ENCODE data around the gene ZCCHC7.
"Not testable (repeated sequence)": the region's sequence is repeated elsewhere in the genome, so short reads cannot be mapped to it uniquely, and the experiment has no call there.

The ZCCHC7 gene

DNA sequence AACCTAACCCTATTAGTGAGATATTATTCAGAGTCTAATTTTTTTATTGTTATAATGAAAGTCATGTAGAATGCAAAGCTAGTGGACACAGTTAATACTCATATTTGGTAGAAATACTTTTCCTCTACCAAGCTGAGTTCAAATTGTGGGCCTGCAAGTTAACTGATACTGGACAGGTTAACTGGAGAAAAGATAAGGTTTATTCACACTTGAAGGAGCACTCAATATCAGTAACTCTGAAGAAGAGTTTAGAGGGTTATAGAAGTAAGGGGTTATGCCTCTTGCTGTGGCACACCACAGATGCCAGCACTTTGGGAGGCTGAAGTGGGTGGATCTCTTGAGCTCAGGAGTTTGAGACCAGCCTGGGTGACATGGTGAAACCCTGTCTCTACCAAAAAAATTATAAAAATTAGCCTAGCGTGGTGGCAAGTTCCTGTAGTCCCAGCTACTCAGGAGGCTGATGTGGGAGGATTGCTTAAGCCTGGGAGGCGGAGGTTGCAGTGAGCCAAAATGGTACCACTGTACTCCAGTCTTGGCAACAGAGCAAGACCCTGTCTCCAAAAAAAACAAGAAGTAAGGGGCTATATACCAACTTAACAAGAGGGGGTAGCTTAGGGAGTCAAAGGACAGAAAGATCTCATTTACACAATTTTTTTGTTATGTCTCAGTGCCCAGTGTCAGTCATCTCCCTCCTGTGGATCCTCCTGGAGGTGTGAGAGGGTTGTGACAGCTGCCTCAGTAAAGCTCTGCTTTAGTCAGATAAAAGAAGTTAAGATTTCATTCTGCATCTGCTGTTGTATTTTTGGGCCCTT is 180.9 kb downstream of the ZCCHC7 start:
- DNase-seq: no peak

DNA sequence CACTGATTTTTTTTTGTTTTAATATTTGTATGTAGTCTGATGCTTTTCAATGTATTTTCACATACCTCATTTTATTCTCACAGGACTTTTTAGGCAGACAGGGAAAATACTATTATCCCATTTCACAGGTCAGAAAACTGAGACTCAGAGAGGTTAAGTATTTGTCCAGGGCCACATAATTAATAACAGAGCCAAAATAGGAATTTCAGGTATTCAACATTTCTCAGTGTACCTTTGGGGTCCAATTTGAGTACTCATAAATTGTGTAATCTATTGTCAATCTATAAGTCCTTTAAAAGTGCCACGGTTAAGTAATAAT is 181.4 kb downstream of the ZCCHC7 start:
- DNase-seq: no peak

DNA sequence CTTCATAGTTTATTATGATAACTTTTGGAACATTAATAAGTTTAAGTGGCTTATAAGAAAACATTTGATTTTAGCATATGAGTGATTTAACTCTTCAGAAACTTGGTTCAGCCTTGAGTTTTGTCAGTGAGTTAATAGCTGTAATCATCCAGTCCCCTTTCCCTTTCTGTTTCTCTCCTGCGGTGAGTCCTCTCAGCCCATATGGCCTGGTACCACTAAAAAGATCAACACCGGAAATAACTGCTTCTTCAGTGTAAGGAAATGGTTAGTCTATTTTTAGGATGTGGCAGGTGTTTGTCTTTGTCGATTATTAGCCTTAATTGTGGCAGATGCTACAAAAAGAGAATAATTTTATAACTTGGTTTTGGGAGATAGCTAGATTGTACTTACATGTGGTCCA is 181.9 kb downstream of the ZCCHC7 start:
- DNase-seq: no peak

DNA sequence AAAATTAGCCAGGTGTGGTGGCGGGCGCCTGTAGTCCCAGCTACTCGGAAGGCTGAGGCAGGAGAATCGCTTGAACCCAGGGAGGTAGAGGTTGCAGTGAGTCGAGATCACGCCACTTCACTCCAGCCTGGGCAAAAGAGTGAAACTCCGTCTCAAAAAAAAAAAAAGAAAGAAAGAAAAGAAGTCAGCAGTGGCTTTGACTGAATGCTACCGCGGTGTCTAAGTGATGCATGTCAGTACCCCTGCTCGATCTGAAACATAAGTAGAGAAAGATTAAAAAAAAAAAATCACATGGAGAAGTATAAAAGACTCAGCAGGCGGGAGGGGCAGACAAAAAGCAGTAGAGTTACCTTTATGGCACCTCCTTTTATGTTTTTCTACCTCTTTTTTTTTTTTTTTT is 182.9 kb downstream of the ZCCHC7 start:
- DNase-seq: not testable (repeated sequence)

DNA sequence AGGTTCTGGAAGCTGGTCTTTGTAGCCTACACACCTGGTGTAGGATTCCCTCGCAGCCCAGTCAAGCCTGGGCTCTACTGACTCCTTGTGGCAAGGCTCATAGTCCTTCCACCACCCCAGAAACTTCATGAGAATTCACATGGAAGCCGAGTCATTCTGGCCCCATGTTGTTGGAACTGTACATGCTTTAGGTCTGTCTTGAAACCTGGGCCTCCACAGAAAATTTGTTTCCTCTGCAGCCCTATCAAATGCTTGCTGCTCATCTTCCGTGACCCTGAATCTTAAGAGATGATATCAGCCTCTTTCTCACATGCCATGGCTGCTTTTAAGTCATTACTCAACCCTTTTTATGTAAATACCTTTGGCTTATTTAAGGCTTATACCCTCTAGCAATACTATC is 188.8 kb downstream of the ZCCHC7 start:
- DNase-seq: no peak

DNA sequence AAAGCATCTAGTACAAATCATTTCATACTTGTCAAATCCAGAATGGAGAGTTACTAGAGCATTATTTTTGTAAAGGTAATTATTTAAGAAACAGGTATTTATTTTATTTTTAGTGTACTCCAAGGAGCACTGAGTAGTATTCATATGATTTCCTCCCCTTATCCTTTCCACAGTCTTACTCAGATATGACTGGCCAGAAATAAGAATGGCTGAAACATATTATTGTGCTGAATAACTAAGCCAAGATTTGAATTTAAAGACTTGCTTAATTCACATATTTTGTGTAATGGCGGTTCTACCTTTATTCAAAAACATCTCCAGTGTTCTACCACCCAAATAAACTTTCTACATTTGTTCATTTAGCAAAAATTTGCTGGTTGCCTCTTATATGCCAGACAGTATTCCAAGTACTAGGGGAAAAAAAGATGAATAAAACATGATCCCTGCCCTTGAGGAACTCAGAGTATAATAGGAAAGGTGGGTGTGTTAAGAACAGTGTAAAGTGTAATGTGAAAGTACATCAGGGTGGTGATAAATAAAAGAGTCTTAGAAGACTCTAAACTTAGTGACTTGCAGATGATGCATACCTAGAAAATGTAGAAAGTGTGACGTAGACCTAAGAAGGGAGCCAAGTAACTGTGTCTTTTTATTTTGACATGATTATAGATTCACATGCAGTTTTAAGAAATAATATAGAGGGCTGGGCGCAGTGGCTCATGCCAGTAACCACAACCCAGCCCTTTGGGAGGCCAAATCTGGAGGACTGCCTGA is 191.7 kb downstream of the ZCCHC7 start:
- no peak for DNase-seq

DNA sequence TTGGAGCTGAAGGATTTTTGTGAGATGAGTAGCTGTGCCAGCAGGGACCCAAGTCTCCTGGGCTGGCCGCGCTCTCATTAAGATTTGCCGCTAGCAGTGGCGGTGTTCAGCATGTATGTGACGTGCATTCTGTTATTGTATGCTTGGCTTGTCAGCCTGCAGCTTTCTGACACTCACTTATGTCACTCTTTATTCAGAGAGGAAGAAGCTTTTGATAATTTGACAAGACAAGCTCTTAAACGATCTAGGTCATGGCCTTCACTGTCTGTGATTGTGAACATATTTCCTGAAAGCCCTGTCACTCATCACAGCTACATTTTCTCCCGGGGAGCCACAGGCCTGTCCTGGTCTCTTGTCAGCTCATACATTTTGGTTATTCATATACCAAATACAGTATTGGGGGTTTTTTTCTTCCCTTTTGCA is 203.9 kb downstream of the ZCCHC7 start:
- no peak for DNase-seq

DNA sequence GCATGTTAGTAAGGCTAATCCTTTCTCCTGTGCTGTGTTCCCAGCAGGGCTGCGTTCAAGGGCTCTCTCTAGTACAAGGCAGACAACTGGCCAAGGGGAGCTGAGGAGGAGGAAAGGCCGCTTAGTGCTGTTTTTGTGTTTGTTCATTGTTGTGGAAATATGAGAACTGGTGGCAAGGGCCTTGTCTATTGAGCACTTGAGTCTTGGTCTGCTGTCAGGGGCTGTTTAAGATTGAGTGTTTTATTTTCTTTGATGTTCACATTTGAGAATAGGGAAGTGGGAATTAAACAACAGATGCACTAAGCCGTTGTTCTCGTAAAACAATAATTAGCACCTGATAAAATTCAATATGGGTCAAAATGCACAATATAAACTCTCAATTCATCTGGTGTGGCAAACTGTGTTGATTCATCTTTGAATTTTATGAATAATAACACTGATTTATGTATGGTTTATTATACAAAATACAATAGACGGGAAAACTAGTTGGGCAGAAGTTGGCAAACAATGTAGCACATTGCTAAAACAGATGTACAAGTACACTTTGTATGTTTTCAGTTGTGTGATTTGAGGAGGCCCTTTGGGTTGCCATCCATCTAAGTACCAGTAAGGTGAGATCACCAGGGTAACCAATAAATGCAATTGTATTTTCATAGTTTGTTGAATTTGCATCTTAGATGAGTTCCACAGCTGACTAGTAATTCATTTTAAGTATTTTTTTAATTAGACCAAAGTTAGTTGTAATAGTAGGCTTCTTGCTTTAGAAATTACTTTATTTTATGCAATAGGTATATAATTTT is 204.5 kb downstream of the ZCCHC7 start:
- DNase-seq: no peak

DNA sequence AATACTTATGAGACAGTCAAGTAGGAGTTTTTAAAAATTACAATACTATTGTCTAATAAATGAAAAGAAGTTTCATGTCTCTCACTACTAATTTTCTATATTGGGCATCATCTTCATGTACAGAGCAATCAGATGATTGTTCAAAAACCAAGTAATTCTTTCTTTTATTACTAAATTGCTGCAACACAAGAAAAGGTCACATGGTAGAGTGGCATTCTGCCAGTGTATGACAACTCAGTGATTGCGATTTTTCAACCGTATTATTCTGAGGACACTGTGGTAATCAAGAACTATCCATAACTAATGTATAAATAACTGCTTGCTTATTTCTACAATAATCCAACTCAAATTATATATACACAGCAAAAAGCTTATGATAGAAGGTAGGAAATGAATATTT is 205.4 kb downstream of the ZCCHC7 start:
- no peak for DNase-seq

DNA sequence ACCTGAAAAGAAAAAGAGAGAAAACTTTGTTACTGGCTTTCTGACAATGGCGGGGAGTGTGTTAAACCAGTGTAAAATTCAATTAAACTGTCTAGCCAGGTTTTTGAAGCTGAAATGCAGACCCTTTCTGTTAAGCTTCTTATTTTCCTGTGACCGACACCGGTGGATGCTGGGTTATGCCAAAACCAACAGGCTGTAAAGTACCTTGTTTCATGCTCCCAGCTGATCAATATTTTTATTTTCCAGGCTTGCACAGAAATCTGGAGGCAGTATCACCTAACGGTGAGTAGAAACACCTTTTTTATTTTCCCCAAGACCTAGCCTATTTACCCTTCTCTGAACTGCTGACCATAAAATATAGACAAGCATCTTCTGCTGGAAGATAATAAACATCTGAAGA is 207.2 kb downstream of the ZCCHC7 start:
- DNase-seq: no peak

DNA sequence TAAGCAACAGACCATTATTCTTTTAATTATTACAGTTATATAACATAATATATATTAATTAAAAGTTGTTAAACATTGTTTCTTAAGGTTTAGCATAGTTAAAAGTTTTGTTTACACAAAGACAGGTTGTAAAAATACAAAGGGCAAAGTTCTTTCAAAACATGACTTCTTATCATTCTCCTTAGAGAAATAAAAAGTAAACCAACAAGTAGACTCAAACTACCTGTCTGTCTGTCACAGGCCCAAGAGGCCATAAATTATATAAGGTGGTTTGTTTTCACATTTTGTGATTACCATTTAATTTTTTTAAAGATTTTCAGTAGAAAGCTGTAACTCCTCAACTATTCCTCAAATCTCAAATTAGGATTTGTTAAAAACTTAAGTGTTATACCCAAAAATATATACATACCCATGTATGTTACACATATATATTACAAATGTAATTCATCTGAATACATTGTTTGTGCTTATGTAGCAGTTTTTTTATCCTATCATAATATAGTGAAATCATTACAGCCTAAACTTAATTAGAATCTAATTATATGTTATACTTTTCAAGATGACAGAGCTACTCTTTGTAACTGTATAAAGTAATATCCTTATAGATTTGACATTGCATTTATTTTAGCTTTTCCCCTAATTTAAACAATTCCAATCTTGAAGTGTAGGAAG is 208.3 kb downstream of the ZCCHC7 start:
- DNase-seq: no peak

DNA sequence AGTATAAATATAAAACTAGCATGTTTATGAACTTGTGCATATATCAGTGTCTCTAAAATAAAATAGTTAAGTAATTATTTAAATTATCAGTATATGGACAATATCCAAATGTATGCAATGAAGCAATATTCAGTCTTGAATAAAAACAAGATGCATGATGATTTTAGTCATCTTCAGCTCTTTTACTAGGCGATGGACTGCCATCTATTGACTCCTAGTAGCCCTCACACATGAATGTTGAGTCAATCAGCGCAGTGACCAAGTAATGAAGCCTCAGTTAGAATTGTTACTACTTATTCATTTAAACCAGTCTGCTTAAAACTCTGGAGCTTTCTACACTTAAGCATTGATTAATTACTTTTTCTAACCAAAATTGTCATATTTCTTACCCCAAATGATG is 209.2 kb downstream of the ZCCHC7 start:
- DNase-seq: no peak

DNA sequence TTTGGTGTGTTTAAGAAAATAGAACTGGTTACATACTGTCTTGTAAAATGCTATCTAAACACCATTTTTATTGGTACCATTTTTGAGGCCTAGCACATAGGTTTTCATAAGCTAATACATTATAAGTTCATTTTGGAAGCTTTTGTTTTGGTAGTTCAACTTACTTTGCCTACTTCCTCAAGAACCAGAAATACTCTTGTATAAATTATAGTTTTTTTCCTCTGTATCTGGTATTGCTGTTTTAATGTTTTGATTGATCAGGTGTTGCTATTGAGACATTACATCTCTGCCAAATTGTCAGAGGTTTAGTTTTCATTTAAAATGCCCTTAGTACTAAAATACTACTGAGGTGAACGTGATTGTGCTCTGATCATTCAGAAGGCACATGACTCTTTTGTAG is 211.5 kb downstream of the ZCCHC7 start:
- no peak for DNase-seq

DNA sequence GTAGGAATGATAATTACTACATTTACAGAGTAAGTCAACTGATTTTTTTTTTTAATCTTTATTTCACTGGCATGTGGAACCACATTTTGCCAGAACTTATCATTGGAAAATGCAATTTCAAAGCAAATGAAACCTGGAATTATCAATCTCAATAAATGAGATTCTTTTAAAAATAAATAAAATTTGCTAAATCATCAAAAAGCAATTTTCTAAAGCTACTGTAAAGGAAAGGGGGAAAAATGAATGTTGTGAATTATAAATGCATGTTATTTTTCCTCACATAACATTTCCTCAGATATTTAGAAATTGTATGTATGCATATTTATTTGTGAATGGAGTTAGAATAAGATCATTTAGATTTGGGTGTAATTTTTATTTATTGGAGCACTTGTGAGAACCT is 212.2 kb downstream of the ZCCHC7 start:
- DNase-seq: no peak

DNA sequence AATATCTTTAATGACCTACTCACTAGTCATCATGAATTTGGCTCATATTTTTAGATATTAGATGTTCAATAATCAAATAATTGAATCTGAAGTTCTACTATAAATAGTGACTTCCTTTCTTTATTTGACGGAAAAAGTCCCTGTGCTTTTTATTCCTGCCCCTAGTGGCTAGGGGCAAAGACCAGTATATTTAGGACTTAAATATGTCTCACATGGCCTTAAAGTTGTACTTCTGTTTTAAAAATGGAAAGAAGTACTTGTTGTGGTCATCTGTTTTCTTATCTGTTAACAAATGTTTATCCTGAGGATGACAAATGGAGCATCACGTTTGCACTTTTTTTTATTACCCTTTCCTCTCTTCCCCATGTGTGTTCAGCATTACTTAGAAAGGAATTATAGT is 212.9 kb downstream of the ZCCHC7 start:
- DNase-seq: no peak

DNA sequence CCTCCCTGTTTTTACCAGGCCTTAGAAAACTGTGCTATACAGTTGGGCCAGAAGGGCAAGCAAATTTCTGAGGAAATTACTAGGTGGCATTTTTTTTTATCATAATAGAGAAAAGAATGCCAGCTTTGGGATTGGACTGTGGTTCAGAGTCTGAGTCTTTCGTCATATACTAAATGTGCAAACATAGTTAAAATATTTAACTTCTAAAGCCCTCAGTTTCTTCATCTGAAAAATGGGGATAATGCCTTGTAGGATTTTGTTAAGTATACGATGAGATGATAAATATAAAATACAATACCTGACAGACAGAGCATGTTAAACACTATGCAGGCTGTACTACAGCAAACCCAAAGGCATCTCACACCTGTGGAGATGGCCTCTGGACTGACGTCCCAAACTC is 214.9 kb downstream of the ZCCHC7 start:
- no peak for DNase-seq

DNA sequence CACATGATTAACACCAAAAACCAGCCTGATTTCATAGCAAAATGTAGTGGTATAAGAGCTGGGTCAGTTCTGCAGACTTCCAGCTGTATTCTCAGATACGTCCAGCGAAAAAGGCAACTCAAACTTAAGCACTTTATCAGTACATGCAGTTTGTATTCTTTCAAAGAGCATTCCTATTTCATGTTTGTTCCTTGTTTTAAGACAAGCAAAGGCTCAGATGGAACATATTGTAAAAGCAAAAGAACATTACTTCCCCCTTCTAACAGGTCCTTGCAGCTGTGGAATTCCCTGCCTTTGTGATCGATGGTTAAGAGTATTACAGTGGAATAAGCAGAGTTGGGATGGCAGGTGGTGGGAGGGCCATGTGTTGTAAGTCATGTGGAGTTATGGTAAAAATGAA is 215.8 kb downstream of the ZCCHC7 start:
- no peak for DNase-seq

DNA sequence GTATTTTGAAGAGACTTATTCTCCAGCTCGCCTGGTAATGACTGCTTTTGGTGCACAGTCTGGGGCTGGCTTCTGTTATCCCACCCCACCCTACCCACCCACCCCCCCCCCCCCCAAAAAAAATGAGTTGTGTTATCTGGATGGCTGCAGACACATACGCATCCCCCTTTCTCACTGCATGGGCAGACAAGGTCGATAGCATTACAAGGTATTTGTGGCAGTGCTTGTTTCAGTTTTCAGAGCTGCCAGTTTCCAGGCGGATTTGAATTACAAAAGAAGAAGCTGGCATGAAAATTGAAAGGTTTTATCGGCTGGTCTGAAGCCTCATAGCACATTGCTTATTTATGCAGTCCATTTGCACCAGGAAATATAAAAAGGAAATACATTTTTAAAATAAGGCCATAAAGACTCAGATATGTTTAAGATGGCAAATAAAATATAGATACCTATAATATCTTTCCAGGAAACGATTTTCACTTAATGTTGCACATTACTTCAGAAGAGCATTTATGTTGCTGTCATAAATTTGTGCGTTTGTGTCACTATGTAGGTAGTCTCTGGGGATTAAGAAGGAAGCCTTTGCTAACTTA is 217.0 kb downstream of the ZCCHC7 start:
- no peak for DNase-seq

DNA sequence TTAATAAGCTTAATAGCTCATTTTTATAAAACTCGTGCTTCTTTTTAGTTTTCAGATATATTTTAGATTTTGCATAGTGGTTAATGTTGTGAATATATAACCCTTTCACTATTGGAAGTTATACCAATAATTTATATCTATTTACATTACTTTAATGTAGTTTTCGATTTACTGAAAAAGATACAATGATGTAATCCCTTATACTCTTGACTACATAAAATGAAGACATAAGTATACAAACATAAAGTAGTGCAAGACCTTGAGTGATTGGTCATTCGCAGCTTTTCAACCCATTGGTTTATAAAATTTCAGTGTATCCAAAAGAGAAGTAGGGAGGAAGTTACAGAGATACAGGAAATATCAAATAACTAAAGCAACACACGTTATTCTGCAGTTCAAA is 217.8 kb downstream of the ZCCHC7 start:
- no peak for DNase-seq

DNA sequence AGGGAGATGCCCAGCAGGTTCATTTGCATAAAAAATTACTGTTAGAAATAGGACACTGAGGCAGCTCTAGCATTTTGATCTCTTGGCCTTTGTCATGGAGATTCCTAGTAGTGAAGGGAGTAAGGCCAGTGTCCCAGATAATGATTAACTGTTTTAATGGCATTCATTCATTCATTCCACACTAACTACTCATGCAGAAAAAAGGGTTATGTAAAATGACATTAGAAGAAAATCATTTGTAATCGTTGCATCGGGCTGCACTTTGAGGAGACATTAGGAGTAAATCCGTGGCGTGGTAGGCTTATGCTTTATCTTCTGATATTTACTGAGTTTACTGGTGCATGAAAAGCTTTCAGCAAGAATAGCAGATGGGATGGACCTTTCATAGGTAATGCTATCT is 219.5 kb downstream of the ZCCHC7 start:
- no peak for DNase-seq

DNA sequence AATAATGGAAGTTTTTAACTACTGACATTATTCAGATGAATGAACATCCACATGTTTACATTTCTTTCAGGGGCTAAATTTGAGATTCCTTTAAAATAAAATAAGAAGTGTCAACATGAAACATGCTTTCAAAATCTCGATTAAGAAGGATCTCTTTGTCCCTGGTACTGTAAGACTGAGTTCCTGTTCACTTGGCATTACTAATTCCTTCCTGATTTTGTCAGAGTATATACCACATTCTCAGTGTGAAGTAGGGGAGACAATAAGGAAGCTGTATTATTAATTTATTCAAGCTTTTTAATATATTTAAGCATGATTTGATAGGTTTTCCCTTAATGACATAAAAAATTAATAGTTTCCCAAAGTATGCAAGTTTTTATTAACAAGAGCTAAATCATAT is 220.6 kb downstream of the ZCCHC7 start:
- no peak for DNase-seq

DNA sequence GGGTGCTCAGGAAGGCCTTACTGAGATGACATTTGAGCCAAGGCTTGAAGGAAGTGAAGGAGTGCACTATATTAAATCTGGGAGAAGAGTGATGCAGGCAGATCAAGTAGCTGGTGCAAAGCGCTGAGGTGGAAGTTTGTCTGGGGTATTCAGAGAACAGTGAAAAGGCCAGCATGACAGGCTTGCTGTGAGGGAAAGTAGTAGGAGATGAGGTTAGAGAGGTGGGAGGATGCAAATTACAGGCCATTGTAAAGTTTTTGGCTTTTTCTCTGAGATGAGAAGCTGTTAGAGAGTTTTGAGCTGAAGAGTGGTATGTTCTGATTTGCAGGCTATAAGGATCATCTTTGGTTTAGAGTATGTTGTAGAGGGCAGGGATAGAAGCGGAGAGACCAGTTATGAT is 221.3 kb downstream of the ZCCHC7 start:
- DNase-seq: no peak

DNA sequence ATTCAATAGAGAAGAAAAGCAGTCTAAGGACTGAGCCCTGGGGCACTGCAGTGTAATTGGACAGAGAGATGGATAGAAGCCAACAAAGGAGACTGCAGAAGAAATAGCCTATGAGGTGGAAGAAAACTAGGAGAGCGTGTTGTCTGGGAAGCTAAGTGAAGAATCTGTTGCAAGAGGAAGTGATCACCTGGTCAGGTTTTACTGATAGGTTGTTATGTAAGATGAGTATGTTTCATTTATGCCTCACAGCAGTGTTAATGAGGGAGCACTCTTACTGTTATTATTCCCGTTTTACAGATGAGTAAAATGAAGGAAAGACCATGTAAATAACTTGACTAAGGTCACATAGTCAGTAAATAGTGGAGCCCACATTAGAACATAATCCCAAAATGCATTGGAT is 222.1 kb downstream of the ZCCHC7 start:
- DNase-seq: no peak
